ENCODE measurements around the gene SYNE3. TPM values are rescaled to one million over a fixed set of nuclear protein-coding genes. Genes with fewer than 3 reads are reported as not detected.

Gene SYNE3
- total and polyA plus RNA-seq, 2 of the 8 experiments (the other 6 are each of a cell fraction or from before 2014, with no cell fraction given) = under 0.01 TPM; not detected in 1

GRCh38 chr14:95495538-95496025, 20.9 kb downstream of the SYNE3 start:
- no peak overlapping the region for H4K8ac ChIP-seq (ENCODE audit: extremely low read depth, insufficient read depth, low read length)
- TF ChIP-seq NANOG (IDR thresholded peaks at IDR 0.05; ENCODE audit: insufficient read depth, low read depth, low read length, poor library complexity, severe bottlenecking) (no peak), TCF12 (IDR thresholded peaks at IDR 0.05; ENCODE audit: low read depth, low read length) (no peak), BACH1 (IDR thresholded peaks at IDR 0.05; ENCODE audit: low read length) (no peak), ATF2 (IDR thresholded peaks at IDR 0.05; ENCODE audit: low read length) (no peak), YY1 (IDR thresholded peaks at IDR 0.05; ENCODE audit: low read depth, low read length) (no peak), RFX5 (IDR thresholded peaks at IDR 0.05; ENCODE audit: borderline replicate concordance, low read depth, low read length) (no peak), TAF7 (optimal IDR thresholded peaks at IDR 0.05; ENCODE audit: borderline replicate concordance, low read depth, low read length) (no peak)
- no peak for DNase-seq (ENCODE audit: low read depth in 1 of 2, low spot score in 2 of 2)
- H2AFZ ChIP-seq (ENCODE audit: low read length) = no peak overlapping the region
- no peak overlapping the region for H2BK15ac ChIP-seq (ENCODE audit: low read length)
- no peak overlapping the region for H3K27ac ChIP-seq (ENCODE audit: low read depth, low read length)
- no peak overlapping the region for H4K5ac ChIP-seq (ENCODE audit: insufficient read length, low read depth, low read length)
- ChIA-PET POLR2A (ENCODE audit: partially characterized antibody) (no interaction called here), CTCF (ENCODE audit: partially characterized antibody) (interaction anchor here (0.8 to 2.9 kb wide), 9 partner anchors 10 to 68 kb away, joined by 3 to 7 read pairs (median 3); no protein-coding TSS in a partner anchor)
- H3K9ac ChIP-seq (replicated peaks in 1 of 4; ENCODE audit: extremely low read depth in 1 of 4, low read depth in 3 of 4, low read length in 3 of 4) = no peak overlapping the region; a peak in 1 of 7 replicates
- H3K36me3 ChIP-seq (ENCODE audit: control insufficient read depth in 2 of 4, insufficient read depth in 4 of 4, low read length in 3 of 4) = no peaks in the 10 kb centered on the region
- no peak overlapping the region for H2BK20ac ChIP-seq (ENCODE audit: low read length)
- H3K56ac ChIP-seq (replicated peaks; ENCODE audit: insufficient read length, low read depth, low read length) = no peak overlapping the region
- 93% methylated on average over 8 of the region's 8 CpGs; no CpG with 5 or more reads in 1 of the 2 experiments for WGBS, 2 experiments (ENCODE audit: extremely low coverage in 1 of 2, insufficient coverage in 1 of 2, insufficient read length in 1 of 2, insufficient replicate concordance in 2 of 2, low coverage in 1 of 2, low lambda C conversion rate in 2 of 2, missing lambda C conversion rate in 1 of 2)
- no peak overlapping the region for H2BK5ac ChIP-seq (ENCODE audit: low read depth, low read length)
- no peak overlapping the region for H2BK120ac ChIP-seq (replicated peaks; ENCODE audit: low read depth, low read length)
- H2BK12ac ChIP-seq (ENCODE audit: low read depth, low read length) = no peak overlapping the region
- no peak overlapping the region for H3K4me3 ChIP-seq (ENCODE audit: extremely low read depth in 1 of 4, insufficient read depth in 2 of 4, low read depth in 3 of 4, low read length in 4 of 4)
- no peaks in the 10 kb centered on the region for H3K27me3 ChIP-seq (replicated peaks in 1 of 4; ENCODE audit: control insufficient read depth in 3 of 4, extremely low read depth in 1 of 4, insufficient read depth in 3 of 4, low read length in 3 of 4)
- H3K79me2 ChIP-seq (ENCODE audit: control insufficient read depth in 1 of 2, insufficient read depth in 2 of 2, low read length in 2 of 2) = no peaks in the 10 kb centered on the region
- H3K4me1 ChIP-seq (replicated peaks in 1 of 4; ENCODE audit: control insufficient read depth in 3 of 4, insufficient read depth in 4 of 4, low read length in 3 of 4) = 0 out of 7 replicates have a peak, but pooled peaks cover 0 to 1% (median 0%) of the 10 kb centered on the region in 4 experiments
- H3K79me1 ChIP-seq (ENCODE audit: low read depth, low read length) = no peaks in the 10 kb centered on the region
- H3K4ac ChIP-seq (replicated peaks; ENCODE audit: insufficient read length, low read depth, low read length) = no peak overlapping the region
- no peak overlapping the region for H3K23ac ChIP-seq (ENCODE audit: insufficient read length)
- H3K9me3 ChIP-seq (ENCODE audit: insufficient read depth in 2 of 2, low read depth in 1 of 2, low read length in 1 of 2) = no peaks in the 10 kb centered on the region
- H4K20me1 ChIP-seq (replicated peaks in 1 of 2; ENCODE audit: control insufficient read depth in 1 of 2, insufficient read depth in 2 of 2, low read length in 2 of 2) = peaks cover 0 to 1% of the 10 kb centered on the region in 2 experiments
- no peak overlapping the region for H3K14ac ChIP-seq (ENCODE audit: insufficient read length)
- H4K91ac ChIP-seq (replicated peaks; ENCODE audit: insufficient read length, low read length) = no peak overlapping the region
- H2AK5ac ChIP-seq (ENCODE audit: low read depth, low read length) = no peak overlapping the region
- no peak for FAIRE-seq
- no peak overlapping the region for H3K18ac ChIP-seq (ENCODE audit: extremely low read depth, low read length)
- H3K4me2 ChIP-seq (ENCODE audit: insufficient read depth in 1 of 2, low read depth in 2 of 2, low read length in 2 of 2) = no peak overlapping the region
- no peaks in the 10 kb centered on the region for H3K23me2 ChIP-seq (ENCODE audit: low read depth, low read length)

Measured in H1 (cell line).